Tibial nerve (tissue), 4 donors: Measurements from ENCODE around the gene PHC2. TPM values are rescaled to one million over a fixed set of nuclear protein-coding genes. Genes with fewer than 3 reads are reported as not detected.

Source experiments
- DNase-seq, 2 donors: peaks; one replicate each; pipeline ENCODE4 v3.0.0-alpha.2; 2019; ENCODE audit warnings: low spot score in 2 of 2
- H3K27ac ChIP-seq, 4 donors: fragments of 200-600 bp; sonication (generic) in 3 of 4; one replicate each; pipeline ENCODE4 v1.5.1; 2017 to 2019; ENCODE audit warnings: mild to moderate bottlenecking in 1 of 4
- H3K27me3 ChIP-seq, 2 donors: fragments of 200-600 bp; sonication (generic) in 1 of 2; one replicate each; pipeline versions ENCODE4 v1.5.1 to v1.6.0; 2017 to 2019
- H3K36me3 ChIP-seq, 3 donors: fragments of 200-600 bp; sonication (generic); one replicate each; pipeline ENCODE4 v1.5.1; 2018 to 2019
- H3K4me1 ChIP-seq, 4 donors: fragments of 200-600 bp; sonication (generic) in 3 of 4; one replicate each; pipeline ENCODE4 v1.5.1; 2017 to 2019
- H3K4me3 ChIP-seq, 4 donors: fragments of 200-600 bp; sonication (generic) in 3 of 4; one replicate each; pipeline ENCODE4 v1.5.1; 2017 to 2019; ENCODE audit warnings: mild to moderate bottlenecking in 1 of 4, moderate library complexity in 1 of 4
- H3K9me3 ChIP-seq, 4 donors: fragments of 200-600 bp; sonication (generic) in 3 of 4; one replicate each; pipeline ENCODE4 v1.5.1; 2017 to 2019
- EP300 ChIP-seq, 2 donors: sonication (generic); formaldehyde crosslinking; IDR thresholded peaks; one replicate each; pipeline ENCODE4 v1.6.1; 2017; ENCODE audit warnings: antibody characterized with exemption in 2 of 2, mild to moderate bottlenecking in 1 of 2
- POLR2A ChIP-seq, 2 donors: fragments of 450-650 bp; IDR thresholded peaks; one replicate each; pipeline ENCODE4 v1.6.1; 2017; ENCODE audit warnings: antibody characterized with exemption in 2 of 2, mild to moderate bottlenecking in 2 of 2, moderate library complexity in 2 of 2
- WGBS, 2 donors: methylation state at CpG; one replicate each; pipeline ENCODE4 v1.1.5; 2018; 5-methylcytosine and 5-hydroxymethylcytosine counted together
- total RNA-seq, 4 donors: library from RNA; depleted of rRNA; stranded (reverse); fragments of >200 nt; gene quantifications; one replicate each; pipeline ENCODE4 v1.1.0, GENCODE V29; 2016
- TF ChIP-seq, protein P1 (sequence below), 5 experiments: fragments of 200-600 bp in 3 of 5; fragments of 450-650 bp in 2 of 5; sonication (generic) in 3 of 5; IDR thresholded peaks; one replicate each; pipeline ENCODE4 v1.5.1; 2016 to 2019; ENCODE audit warnings: antibody characterized with exemption in 5 of 5, mild to moderate bottlenecking in 3 of 5, moderate library complexity in 2 of 5

Gene PHC2
- total RNA-seq, 4 donors from 2014 or later: 152 to 458 (median 204) TPM

DNA sequence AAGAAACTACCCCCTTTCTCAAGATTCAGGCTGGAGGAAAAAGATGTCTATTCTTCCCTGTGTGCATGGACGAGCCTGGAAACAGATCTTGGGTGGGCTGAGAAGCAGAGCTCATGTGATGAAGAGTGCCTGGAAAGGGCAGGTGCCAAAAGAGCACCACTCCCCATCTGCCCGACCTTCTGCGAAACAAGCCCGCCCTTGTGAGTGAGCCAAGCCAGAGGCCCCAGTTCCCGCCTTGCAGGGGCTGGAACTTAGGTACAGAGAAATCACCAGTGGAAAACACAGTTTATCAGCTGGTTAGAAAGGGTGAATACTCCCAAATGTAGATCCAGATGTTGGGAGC, 83.3 kb downstream of the PHC2 start:
- Histone ChIP-seq H3K4me3 (peak overlapping the region; percentile 86 to 99 (median 97)), H3K9me3 (no peaks in the 10 kb centered on the region), H3K27me3 (no peaks in the 10 kb centered on the region), H3K4me1 (peaks cover 0 to 64% (median 42%) of the 10 kb centered on the region in 4 donors), H3K36me3 (no peaks in the 10 kb centered on the region), H3K27ac (peak overlapping the region; percentile 97 to 99 (median 98))
- WGBS, 2 donors: 10 to 19% methylated on average over 5 of the region's 5 CpGs
- peak in 1 of 2 donors; percentile 19 for TF ChIP-seq POLR2A (IDR thresholded peaks at IDR 0.05)
- TF ChIP-seq EP300 (IDR thresholded peaks at IDR 0.05): peak in 1 of 2 donors; percentile 82
- TF ChIP-seq, protein P1, sequence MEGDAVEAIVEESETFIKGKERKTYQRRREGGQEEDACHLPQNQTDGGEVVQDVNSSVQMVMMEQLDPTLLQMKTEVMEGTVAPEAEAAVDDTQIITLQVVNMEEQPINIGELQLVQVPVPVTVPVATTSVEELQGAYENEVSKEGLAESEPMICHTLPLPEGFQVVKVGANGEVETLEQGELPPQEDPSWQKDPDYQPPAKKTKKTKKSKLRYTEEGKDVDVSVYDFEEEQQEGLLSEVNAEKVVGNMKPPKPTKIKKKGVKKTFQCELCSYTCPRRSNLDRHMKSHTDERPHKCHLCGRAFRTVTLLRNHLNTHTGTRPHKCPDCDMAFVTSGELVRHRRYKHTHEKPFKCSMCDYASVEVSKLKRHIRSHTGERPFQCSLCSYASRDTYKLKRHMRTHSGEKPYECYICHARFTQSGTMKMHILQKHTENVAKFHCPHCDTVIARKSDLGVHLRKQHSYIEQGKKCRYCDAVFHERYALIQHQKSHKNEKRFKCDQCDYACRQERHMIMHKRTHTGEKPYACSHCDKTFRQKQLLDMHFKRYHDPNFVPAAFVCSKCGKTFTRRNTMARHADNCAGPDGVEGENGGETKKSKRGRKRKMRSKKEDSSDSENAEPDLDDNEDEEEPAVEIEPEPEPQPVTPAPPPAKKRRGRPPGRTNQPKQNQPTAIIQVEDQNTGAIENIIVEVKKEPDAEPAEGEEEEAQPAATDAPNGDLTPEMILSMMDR (IDR thresholded peaks at IDR 0.05): no peak
- no peak for DNase-seq

DNA sequence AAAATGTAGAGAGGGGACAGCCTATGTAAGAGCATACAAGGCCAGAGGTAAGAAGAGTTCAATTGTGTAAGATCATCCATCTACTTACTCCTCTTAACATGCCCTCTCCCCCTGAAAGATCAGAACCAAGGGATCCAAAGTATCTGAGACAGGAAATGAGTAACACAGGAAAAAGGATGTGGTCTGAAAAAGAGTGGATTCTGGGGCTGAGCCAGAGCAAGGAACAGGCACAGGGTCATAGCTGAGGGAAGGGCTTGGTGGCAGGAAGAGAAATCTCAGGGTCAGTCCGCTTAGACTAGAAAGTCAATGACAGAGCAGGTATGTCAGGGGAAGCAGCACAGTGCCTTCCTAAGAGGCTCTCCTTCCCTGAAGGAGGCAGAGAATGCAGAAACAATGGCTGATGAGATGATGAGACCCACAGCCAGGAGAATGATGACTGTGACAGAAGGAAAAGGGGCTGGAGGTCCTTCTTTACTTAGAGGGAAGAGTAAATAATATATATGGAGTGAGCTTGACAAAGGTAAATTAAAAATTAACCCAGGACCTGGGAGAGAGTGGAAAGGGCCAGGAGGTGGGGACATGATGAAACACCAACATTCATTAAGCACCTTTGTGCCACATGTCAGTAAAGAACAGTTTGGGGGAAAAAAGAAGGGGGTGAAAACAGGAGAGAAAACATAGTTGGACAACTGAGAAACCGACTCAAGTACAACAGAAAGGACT, 83.8 kb downstream of the PHC2 start:
- WGBS, 2 donors: 10 to 21% methylated on average over 2 of the region's 2 CpGs
- H3K4me1 ChIP-seq: peaks cover 0 to 70% (median 47%) of the 10 kb centered on the region in 4 donors
- peak overlapping the region; percentile 97 to 99 (median 98) for H3K27ac ChIP-seq
- H3K4me3 ChIP-seq: peak overlapping the region; percentile 86 to 99 (median 97)
- H3K9me3 ChIP-seq: no peaks in the 10 kb centered on the region
- H3K36me3 ChIP-seq: no peaks in the 10 kb centered on the region
- DNase-seq: no peak
- H3K27me3 ChIP-seq: no peaks in the 10 kb centered on the region
- TF ChIP-seq, protein P1 (IDR thresholded peaks at IDR 0.05): no peak
- peak; percentile 44 to 75 for TF ChIP-seq POLR2A (IDR thresholded peaks at IDR 0.05)
- peak in 1 of 2 donors; percentile 93 for TF ChIP-seq EP300 (IDR thresholded peaks at IDR 0.05)

DNA sequence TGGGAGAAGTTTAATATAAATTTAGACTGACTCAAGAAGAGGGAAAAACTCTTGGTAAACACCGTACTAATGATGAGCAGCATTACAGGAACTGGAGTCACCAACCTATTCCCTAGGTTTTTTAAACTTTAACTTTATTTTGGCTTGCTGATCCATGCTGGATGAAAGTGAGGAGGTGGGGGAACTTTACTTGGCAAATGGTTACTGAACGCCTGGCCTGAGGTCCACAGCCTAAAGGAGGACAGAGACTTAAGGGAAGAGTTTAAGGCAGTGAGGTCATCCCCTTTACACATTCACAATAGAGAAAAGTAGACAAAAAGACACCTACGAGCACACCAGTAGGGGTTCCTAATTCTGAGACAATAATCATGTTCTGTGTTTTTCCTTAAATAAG, 84.4 kb downstream of the PHC2 start:
- H3K9me3 ChIP-seq: no peaks in the 10 kb centered on the region
- H3K36me3 ChIP-seq: no peaks in the 10 kb centered on the region
- peak overlapping the region; percentile 97 to 99 (median 98) for H3K27ac ChIP-seq
- WGBS, 2 donors: 26 to 33% methylated on average over 3 of the region's 3 CpGs
- DNase-seq: no peak
- no peak for TF ChIP-seq EP300 (IDR thresholded peaks at IDR 0.05)
- TF ChIP-seq POLR2A (IDR thresholded peaks at IDR 0.05): no peak
- TF ChIP-seq, protein P1 (IDR thresholded peaks at IDR 0.05): no peak
- H3K4me3 ChIP-seq: peak overlapping the region in 3 of 4 donors; percentile 86 to 99 (median 95)
- no peaks in the 10 kb centered on the region for H3K27me3 ChIP-seq
- H3K4me1 ChIP-seq: peaks cover 0 to 75% (median 53%) of the 10 kb centered on the region in 4 donors

DNA sequence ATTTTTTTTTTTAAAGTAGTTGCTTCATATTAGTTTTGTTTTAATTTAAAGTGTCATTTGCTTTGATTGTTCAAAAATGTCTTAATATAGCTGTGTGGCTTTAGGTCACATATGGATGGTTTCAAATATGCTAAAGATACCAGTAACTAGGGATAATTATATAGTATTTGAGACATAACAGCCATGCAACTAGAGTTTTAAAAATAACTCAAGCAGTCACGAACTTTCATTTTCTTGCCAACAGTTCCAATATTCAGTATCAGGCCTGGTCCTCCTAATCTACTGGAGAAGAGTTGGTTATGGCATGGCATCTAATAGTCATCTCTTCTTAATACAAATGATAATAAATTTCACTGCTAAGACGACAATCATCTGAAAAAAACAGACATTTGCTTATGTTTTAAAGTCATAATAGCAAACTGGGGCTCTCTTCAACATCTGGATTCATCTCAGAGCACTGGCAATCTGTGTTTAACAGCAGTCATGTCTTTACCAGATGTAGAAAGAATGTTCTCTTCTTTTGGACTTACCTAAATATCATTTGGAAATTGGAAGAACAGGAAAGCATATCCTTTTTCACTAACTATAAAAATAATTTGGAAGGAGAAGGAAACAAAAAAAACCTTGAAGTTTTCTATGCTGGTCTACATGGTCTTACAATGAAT, 85.9 kb downstream of the PHC2 start:
- Histone ChIP-seq H3K27ac (peak overlapping the region; percentile 18 to 99 (median 98)), H3K36me3 (no peaks in the 10 kb centered on the region), H3K27me3 (no peaks in the 10 kb centered on the region), H3K9me3 (no peaks in the 10 kb centered on the region), H3K4me3 (peak overlapping the region in 2 of 4 donors; percentile 7 to 99), H3K4me1 (peaks cover 0 to 78% (median 68%) of the 10 kb centered on the region in 4 donors)
- DNase-seq: no peak
- TF ChIP-seq POLR2A (IDR thresholded peaks at IDR 0.05) (no peak), EP300 (IDR thresholded peaks at IDR 0.05) (no peak)
- TF ChIP-seq, protein P1 (IDR thresholded peaks at IDR 0.05): no peak
- 13 to 28% methylated on average over 2 of the region's 2 CpGs for WGBS, 2 donors

DNA sequence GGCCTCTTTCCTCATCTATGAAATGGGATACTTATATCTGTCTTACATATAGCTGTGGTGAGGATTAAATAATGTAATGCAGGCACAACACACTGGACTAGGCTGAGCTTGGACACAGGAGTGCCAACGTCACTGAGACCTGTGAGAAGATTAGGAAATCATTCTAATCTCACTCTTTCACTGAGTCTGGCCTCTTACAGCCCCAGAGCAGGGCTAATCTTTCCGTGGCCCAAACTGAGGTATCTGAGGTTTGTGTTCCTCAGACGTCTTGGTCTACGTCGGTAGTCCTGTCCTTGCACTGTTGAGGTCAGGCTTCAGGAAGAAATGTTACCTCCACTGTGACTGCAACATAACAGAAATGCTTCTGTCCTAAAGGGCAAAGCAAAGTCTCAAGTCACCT, 87.4 kb downstream of the PHC2 start:
- Histone ChIP-seq H3K36me3 (no peaks in the 10 kb centered on the region), H3K9me3 (no peaks in the 10 kb centered on the region), H3K4me3 (peak overlapping the region in 1 of 4 donors; percentile 14), H3K27me3 (no peaks in the 10 kb centered on the region), H3K4me1 (peaks cover 0 to 91% (median 79%) of the 10 kb centered on the region in 4 donors), H3K27ac (peak overlapping the region; percentile 18 to 98 (median 72))
- TF ChIP-seq POLR2A (IDR thresholded peaks at IDR 0.05) (no peak), EP300 (IDR thresholded peaks at IDR 0.05) (peak in 1 of 2 donors; percentile 30)
- TF ChIP-seq, protein P1 (IDR thresholded peaks at IDR 0.05): no peak
- no peak for DNase-seq
- 31 to 40% methylated on average over 5 of the region's 5 CpGs for WGBS, 2 donors
